Erythroblast (primary cell): Measurements from ENCODE around the gene TRIM3.

Experiments
- GATA1 ChIP-seq: IDR thresholded peaks from 2 replicates; pipeline ENCODE4 v1.6.1; 2011; ENCODE audit warnings: low read depth, mild to moderate bottlenecking, control low read depth, low read length, moderate library complexity
- POLR2A ChIP-seq: IDR thresholded peaks from 2 replicates; pipeline ENCODE4 v1.6.1; 2011; ENCODE audit warnings: mild to moderate bottlenecking, low read length

- TF ChIP-seq POLR2A (no peak), GATA1 (no peak)
Observed at GRCh38 chr11:6415797-6416196, 57.9 kb downstream of the TRIM3 start.
